Thoracic aorta (tissue), 2 donors: ENCODE data around the gene ZNF664. TPM values are rescaled to one million over a fixed set of nuclear protein-coding genes. Genes with fewer than 3 reads are reported as not detected.

Source experiments
- ATAC-seq: fragments of 150-250 bp; one replicate; pipeline ENCODE4 v1.8.0; 2017; ENCODE audit warnings: low read depth; ENCODE audit not compliant: insufficient number of reproducible peaks, low FRiP score
- DNase-seq: peaks from one replicate; pipeline ENCODE4 v3.0.0-alpha.2; 2020; ENCODE audit warnings: low spot score
- H3K27ac ChIP-seq, 2 donors: fragments of 200-600 bp; sonication (generic); 1 replicate in 1 of 2; 2 replicates in 1 of 2; pipeline ENCODE4 v1.5.1; 2016; ENCODE audit warnings: mild to moderate bottlenecking in 2 of 2, moderate library complexity in 2 of 2
- H3K27me3 ChIP-seq: fragments of 200-600 bp; sonication (generic); replicated peaks from 2 replicates; pipeline ENCODE4 v1.6.0; 2016; ENCODE audit warnings: mild to moderate bottlenecking; ENCODE audit not compliant: insufficient read depth
- H3K36me3 ChIP-seq: fragments of 200-600 bp; sonication (generic); one replicate; pipeline ENCODE4 v1.5.1; 2016
- H3K4me1 ChIP-seq, 2 donors: fragments of 200-600 bp; sonication (generic); 1 replicate in 1 of 2; 2 replicates in 1 of 2; pipeline versions ENCODE4 v1.5.1 to v1.6.0; 2016; ENCODE audit warnings: low read depth in 2 of 2, mild to moderate bottlenecking in 1 of 2; ENCODE audit not compliant: control insufficient read depth in 1 of 2
- H3K4me3 ChIP-seq: fragments of 200-600 bp; sonication (generic); 2 replicates; pipeline ENCODE4 v1.5.1; 2016; ENCODE audit warnings: mild to moderate bottlenecking
- H3K9me3 ChIP-seq: fragments of 200-600 bp; sonication (generic); 2 replicates; pipeline ENCODE4 v1.5.1; 2016
- CTCF ChIP-seq: fragments of 200-600 bp; sonication (generic); IDR thresholded peaks from one replicate; pipeline ENCODE4 v1.5.1; 2019; ENCODE audit warnings: antibody characterized with exemption
- total RNA-seq, 2 donors: library from RNA; depleted of rRNA; stranded (reverse); fragments of >200 nt; gene quantifications; one replicate each; pipeline versions ENCODE4 v1.1.0 to v1.2.3, GENCODE V29; 2016

Gene ZNF664
- total RNA-seq, 2 donors from 2014 or later = 46.4 to 48.2 TPM

GRCh38 chr12:123960856-123961255, 12.2 kb upstream of the ZNF664 start:
- ATAC-seq (no peak), DNase-seq (no peak)
- Histone ChIP-seq H3K9me3 (no peaks in the 10 kb centered on the region), H3K36me3 (no peaks in the 10 kb centered on the region), H3K27me3 (no peaks in the 10 kb centered on the region), H3K27ac (no peak overlapping the region), H3K4me3 (no peak overlapping the region), H3K4me1 (peaks cover 0 to 4% of the 10 kb centered on the region in 2 donors)
- TF ChIP-seq CTCF = no peak

- Histone ChIP-seq H3K27me3 (no peaks in the 10 kb centered on the region), H3K4me3 (no peak overlapping the region), H3K9me3 (no peaks in the 10 kb centered on the region), H3K27ac (no peak overlapping the region), H3K36me3 (no peaks in the 10 kb centered on the region), H3K4me1 (peaks cover 0 to 4% of the 10 kb centered on the region in 2 donors)
- DNase-seq (no peak), ATAC-seq (no peak)
- no peak for TF ChIP-seq CTCF
These were observed 11.2 kb upstream of the ZNF664 start for GRCh38 chr12:123961585-123962345.

GRCh38 chr12:123962513-123962912, 10.5 kb upstream of the ZNF664 start:
- no peak for ATAC-seq

GRCh38 chr12:123963821-123964220, 9.2 kb upstream of the ZNF664 start:
- ATAC-seq = no peak
- Histone ChIP-seq H3K27me3 (no peaks in the 10 kb centered on the region), H3K36me3 (no peaks in the 10 kb centered on the region), H3K4me3 (no peak overlapping the region), H3K9me3 (no peaks in the 10 kb centered on the region), H3K27ac (no peak overlapping the region), H3K4me1 (peaks cover 2 to 9% of the 10 kb centered on the region in 2 donors)
- DNase-seq = no peak
- TF ChIP-seq CTCF = no peak

More at GRCh38 chr12:123962513-123962912, 10.5 kb upstream of the ZNF664 start:
- no peak for TF ChIP-seq CTCF
- H3K4me3 ChIP-seq = no peak overlapping the region
- no peak overlapping the region for H3K27ac ChIP-seq
- no peaks in the 10 kb centered on the region for H3K9me3 ChIP-seq
- no peak for DNase-seq
- H3K27me3 ChIP-seq = no peaks in the 10 kb centered on the region
- H3K36me3 ChIP-seq = no peaks in the 10 kb centered on the region
- peaks cover 0 to 4% of the 10 kb centered on the region in 2 donors for H3K4me1 ChIP-seq

GRCh38 chr12:123965382-123965781, 7.6 kb upstream of the ZNF664 start:
- H3K9me3 ChIP-seq = no peaks in the 10 kb centered on the region
- no peaks in the 10 kb centered on the region for H3K36me3 ChIP-seq
- H3K4me1 ChIP-seq = peaks cover 17 to 21% of the 10 kb centered on the region in 2 donors
- no peak for TF ChIP-seq CTCF
- no peak overlapping the region for H3K27ac ChIP-seq
- H3K27me3 ChIP-seq = no peaks in the 10 kb centered on the region
- ATAC-seq (no peak), DNase-seq (no peak)
- H3K4me3 ChIP-seq = no peak overlapping the region
